Stimulated activated CD4-positive, alpha-beta T cell treated with anti-CD3 and anti-CD28 coated beads, Interleukin-12 subunit alpha, Interleukin-12 subunit beta, amount 100 ng/mL, for 24 hours (primary cell): ENCODE data around the gene SPEN.
"Not testable (repeated sequence)": the region's sequence is repeated elsewhere in the genome, so short reads cannot be mapped to it uniquely, and the experiment has no call there.

Source experiments
- DNase-seq, 2 experiments: peaks; one replicate each; pipeline ENCODE4 v3.0.0-alpha.2; 2020; ENCODE audit warnings: low read depth in 2 of 2

SPEN gene

DNA sequence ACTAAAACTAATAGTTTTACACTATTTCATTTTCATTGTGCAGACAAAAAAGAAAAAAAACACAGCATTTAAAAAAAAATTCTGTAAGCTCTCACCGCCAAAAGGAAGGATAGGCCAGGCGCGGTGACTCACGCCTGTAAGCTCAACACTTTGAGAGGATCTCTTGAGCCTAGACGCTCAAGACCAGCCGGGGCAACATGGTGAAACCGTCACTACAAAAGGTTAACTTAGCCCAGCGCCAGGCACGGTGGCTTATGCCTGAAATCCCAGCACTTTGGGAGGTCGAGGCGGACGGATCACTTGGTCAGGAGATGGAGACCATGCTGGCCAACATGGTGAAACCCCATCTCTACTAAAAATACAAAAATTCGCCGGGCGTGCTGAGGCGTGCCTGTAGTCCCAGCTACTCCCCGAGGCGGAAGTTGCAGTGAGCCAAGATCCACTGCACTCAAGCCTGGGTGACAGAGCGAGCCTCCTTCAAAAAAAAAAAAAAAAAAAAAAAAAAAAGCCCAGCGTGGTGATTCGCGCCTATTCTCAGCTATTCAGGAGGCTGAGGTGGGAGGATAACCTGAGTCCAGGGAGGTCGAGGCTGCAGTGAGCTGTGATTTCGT, 14.3 kb upstream of the SPEN start:
- DNase-seq = peak; percentile 11 to 28

DNA sequence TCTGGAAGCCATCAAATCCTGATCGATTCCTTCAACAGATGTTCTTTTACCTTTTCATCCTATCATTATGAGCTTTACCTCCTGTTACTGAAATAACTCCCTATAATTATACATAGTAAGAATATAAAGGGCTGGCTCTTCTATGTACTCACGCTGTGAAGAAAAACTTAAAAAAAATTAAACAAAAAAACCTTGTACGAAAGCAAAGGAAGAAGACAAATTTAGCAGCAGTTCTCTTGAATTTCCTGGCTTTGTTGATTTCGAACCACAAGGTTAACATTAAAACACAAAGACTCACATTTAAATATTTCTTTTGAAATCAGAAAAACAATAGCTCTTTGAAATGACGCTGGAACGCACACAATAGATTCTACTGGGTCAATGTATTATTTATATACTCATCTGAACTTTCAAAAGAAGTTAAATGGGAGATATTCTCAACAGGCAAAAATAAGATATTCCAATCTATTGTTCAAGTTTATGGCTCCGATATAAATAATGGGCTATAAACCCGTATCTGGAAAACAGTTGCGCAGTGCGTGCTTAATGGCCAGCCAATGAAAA, 13.6 kb upstream of the SPEN start:
- DNase-seq = no peak

DNA sequence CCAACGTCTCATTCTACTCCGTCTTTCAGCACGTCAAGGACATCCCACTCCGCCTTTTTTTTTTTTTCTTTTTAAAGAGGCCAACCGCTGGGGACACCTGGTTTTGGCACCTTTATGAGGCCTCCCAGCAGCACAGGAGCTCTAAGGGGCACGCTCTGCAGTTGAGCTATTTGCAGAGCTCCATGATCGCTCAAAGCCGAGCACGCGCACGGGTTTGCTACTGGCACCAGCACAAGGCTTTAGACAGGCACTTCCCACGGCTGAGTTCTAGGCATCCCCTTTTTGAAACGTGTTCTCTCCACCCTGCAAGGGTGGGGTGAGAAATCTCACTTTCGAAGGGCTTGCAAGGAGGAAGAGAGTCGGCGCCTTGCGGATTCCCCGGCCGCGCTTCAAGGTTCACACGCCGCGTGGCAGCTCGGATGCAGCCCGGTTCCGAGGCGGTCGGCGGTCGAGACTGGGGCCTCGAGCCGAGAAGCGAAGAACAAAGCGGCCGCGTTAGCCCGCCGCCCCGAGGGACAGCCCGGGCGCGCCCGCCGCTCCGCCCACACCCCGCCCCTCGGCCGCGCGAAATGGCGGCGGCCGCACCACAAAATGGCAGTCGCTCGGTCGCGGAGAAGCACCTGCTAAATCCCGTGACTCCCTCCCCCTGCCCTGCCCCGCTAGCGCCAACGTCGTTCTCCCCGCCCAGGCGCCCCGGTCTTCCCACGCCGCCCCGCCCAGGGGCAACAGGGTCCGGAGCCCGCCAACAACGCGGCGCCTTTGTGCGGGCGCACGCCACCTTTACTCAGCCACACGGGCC, 12.9 kb upstream of the SPEN start:
- DNase-seq = peak; percentile 81

GRCh38 chr1:15835205-15835740, 12.2 kb upstream of the SPEN start:
- DNase-seq = peak in 1 of 2 experiments; percentile 19

GRCh38 chr1:15835741-15836510, 11.6 kb upstream of the SPEN start:
- peak; percentile 99 for DNase-seq

DNA sequence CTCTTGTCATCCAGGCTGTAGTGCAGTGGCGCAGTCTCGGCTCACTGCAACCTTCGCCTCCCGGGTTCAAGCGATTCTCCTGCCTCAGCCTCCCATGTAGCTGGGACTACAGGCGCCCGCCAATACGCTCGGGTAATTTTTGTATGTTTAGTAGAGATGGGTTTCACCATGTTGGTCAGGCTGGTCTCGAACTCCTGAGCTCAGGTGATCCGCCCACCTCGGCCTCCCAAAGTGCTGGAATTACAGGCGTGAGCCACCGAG, 11.1 kb upstream of the SPEN start:
- DNase-seq = not testable (repeated sequence)

GRCh38 chr1:15836772-15837669, 10.5 kb upstream of the SPEN start:
- DNase-seq = peak; percentile 8 to 38

- no peak for DNase-seq
Measured at GRCh38 chr1:15837931-15838330, 9.6 kb upstream of the SPEN start.

DNA sequence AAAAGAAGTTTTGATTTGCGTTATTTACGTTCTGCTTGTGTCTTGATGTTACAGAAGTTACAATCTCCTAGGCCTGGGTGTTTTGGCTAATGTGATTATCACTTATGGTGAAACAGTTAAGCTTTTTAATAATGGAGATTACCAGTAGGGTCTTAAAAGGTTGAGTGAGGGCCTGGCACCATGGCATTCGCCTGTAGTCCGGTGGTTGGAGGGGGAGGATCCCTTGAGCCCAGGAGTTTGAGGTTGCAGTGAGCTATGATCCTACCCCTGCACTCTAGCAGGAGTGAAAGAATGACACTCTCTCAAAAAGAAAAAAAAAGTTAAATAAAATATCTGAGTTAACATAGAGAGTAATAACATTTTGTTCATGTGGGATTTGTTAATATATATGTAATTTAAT, 8.8 kb upstream of the SPEN start:
- no peak for DNase-seq

GRCh38 chr1:15843826-15844572, 3.5 kb upstream of the SPEN start:
- DNase-seq = no peak

GRCh38 chr1:15846056-15846455, 1.5 kb upstream of the SPEN start:
- not testable (repeated sequence) for DNase-seq

- DNase-seq = no peak
Measured at GRCh38 chr1:15847893-15848142, 311 bp downstream of the SPEN start.

DNA sequence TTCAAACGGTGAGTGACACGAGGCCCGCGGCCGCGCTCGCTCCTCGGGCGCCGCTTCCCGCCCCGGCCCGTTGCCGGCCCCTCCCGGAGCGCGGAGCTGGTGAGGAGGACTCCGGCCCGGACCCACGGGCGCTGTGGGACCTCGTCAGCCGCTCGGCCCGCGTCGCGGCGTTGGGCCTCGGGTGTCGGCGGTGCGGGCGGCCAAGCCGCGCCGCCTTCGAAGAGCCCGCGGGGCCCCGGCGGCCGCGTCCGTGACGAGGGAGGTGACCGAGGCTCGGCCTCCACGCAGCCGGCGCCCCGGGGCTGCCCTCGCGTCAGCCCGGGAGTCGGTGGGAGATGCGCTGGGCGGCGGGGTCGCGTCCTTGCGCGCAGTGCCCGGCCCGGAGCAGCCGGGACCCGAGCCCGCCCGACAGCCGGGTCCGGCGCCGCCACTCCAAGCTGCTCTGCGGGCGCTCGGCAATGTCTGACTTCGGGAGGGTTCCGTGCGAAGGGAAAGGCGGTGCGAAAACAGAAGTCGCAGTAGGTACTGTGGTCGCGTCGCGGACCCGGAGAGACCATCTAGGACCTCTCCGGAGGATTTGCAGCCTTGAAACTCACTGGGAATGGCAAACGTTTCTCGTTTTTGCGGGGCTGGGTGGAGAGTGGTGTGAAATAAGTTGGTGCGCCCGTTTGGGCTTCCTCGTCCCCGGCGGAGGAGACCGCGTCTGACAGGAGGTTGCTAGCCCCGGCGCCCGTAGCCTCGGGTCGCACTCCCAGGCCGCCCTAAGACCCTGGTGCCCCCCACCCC, 829 bp downstream of the SPEN start:
- DNase-seq = peak; percentile 10 to 28

DNA sequence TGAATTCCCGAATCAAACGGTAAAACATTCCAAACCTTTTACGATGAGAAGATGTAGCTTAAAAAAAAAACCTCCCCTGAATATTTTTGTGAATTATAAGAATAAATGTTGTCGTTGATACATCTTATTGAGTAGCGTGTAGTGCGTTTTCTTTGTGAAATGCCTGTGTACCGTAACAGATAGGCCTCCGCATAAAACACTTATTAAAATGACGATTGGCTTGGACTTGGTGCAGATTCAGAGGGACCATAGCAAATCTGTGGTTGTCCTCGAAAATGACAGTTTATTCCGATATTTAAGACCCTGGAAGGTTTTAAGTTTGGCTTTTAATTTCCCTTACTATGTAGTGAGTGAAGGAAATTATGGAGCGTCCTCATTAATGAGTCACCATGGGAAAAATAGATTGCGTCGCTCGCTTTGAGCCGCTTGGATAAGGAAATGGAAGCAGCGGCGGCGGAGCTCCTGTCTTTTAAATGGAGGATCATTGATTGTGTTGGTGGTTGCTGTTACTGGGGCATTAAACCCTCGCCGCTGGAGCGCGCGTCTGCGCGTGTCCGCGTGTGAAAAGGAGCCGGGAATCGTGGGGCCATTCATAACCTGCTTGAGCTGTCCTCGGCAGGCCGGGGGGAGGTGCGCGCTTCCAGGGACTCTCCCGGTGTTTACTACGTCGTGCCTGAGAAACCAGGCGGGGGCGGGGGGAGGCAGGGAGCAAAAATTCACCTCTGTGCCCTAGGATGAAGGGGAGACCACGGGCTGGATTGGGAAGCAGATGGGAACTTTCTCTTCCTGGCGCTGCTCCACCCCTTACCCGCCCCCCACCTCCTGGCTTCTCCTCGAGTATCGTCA, 1.6 kb downstream of the SPEN start:
- DNase-seq = peak; percentile 53 to 66

DNA sequence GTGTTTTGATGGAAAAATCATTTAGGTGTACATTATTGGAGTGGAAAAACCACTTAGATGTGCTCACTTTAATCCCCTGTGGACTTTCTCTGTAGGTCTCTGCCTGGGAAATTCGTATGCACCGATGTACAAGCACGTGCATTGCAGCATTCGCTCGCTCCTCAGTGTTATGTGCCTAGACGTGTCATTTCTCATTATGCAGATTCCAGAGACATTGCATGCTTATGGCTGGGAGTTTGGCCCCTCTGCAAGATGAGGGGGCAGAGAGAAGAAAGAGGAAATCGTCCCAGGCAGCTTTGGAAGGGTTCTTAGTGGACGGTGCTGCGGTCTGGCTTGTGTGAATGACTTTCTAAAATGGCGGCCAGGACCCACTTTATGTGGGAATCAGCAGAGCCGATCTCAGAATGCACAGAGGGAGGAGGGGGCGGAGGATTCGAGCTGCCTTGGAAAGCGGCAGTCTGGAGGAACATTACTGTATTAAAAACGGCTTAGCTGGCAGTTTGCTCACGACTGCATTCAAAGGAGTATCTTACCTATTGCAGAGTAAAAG, 2.3 kb downstream of the SPEN start:
- peak; percentile 8 to 38 for DNase-seq

GRCh38 chr1:15850471-15851001, 3.0 kb downstream of the SPEN start:
- no peak for DNase-seq

- DNase-seq = no peak
Measured at GRCh38 chr1:15851210-15852035, 3.9 kb downstream of the SPEN start.
